Measurements from ENCODE around the gene OLFM1. TPM values are rescaled to one million over a fixed set of nuclear protein-coding genes. Genes with fewer than 3 reads are reported as not detected.

The OLFM1 gene
- polyA plus RNA-seq, 4 donors = 1.4 to 36.5 (median 3.2) TPM; not detected in 1

GRCh38 chr9:135087899-135088347, 455 bp downstream of the OLFM1 start:
- FAIRE-seq = no peak
- Histone ChIP-seq H3K4me3 (ENCODE audit: low read depth in 1 of 3, low read length in 3 of 3) (peak overlapping the region in 1 of 3 donors; percentile 24), H3K27me3 (ENCODE audit: control insufficient read depth in 3 of 3, insufficient read depth in 3 of 3, low read length in 3 of 3) (peaks cover 9 to 39% (median 29%) of the 10 kb centered on the region in 3 donors), H3K9me3 (ENCODE audit: control insufficient read depth in 2 of 2, insufficient read depth in 1 of 2, low read depth in 1 of 2, low read length in 1 of 2) (no peaks in the 10 kb centered on the region), H3K36me3 (ENCODE audit: control insufficient read depth in 3 of 3, insufficient read depth in 2 of 3, low read depth in 1 of 3, low read length in 3 of 3) (no peaks in the 10 kb centered on the region), H3K4me1 (ENCODE audit: control insufficient read depth in 3 of 3, insufficient read depth in 2 of 3, low read depth in 1 of 3, low read length in 2 of 3) (no peaks in the 10 kb centered on the region), H3K27ac (ENCODE audit: low read depth in 1 of 3, low read length in 2 of 3) (no peak overlapping the region)
- 2 to 10% (median 6%) methylated on average over 32 to 57 of the region's 57 CpGs for WGBS, 3 donors
- no peak for DNase-seq

DNA sequence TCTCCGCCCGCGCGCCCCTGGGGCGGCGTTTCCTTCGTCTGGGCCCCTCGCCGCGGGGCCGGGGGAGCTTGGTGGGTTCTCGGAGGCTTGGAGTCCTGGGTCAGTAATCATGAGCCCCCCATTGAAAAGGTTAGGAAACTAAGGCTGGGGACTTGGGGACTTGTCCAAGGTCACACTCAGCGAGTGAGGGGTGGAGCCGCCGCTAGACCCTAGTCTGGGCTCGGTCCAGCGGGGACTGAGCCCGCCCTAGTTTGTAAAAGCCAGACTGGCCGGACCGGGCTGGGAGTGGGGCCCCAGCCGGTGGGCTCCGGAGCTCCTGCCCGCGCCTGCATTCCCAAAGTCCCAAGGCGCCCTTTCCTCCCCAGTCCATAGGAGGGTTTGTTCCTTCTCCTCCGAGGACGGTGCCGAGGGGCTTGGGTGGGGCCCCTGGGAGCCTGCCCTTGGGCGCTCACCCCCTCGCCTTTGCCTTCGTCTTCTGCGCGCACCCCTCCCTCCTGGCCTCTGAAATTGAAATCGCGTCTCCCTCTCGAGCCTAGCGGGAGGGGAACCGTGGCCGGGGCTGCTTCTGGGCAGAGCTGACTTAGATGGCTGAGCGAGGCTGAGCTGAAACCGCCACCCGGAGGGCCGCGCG, 995 bp downstream of the OLFM1 start:
- Histone ChIP-seq H3K4me1 (ENCODE audit: control insufficient read depth in 3 of 3, insufficient read depth in 2 of 3, low read depth in 1 of 3, low read length in 2 of 3) (no peaks in the 10 kb centered on the region), H3K9me3 (ENCODE audit: control insufficient read depth in 2 of 2, insufficient read depth in 1 of 2, low read depth in 1 of 2, low read length in 1 of 2) (no peaks in the 10 kb centered on the region), H3K27me3 (ENCODE audit: control insufficient read depth in 3 of 3, insufficient read depth in 3 of 3, low read length in 3 of 3) (peaks cover 9 to 39% (median 29%) of the 10 kb centered on the region in 3 donors), H3K4me3 (ENCODE audit: low read depth in 1 of 3, low read length in 3 of 3) (peak overlapping the region in 1 of 3 donors; percentile 22), H3K27ac (ENCODE audit: low read depth in 1 of 3, low read length in 2 of 3) (no peak overlapping the region), H3K36me3 (ENCODE audit: control insufficient read depth in 3 of 3, insufficient read depth in 2 of 3, low read depth in 1 of 3, low read length in 3 of 3) (no peaks in the 10 kb centered on the region)
- FAIRE-seq (no peak), DNase-seq (no peak)
- WGBS, 3 donors = 3 to 12% (median 9%) methylated on average over 37 to 45 of the region's 45 CpGs

- Histone ChIP-seq H3K4me1 (ENCODE audit: control insufficient read depth in 3 of 3, insufficient read depth in 2 of 3, low read depth in 1 of 3, low read length in 2 of 3) (no peaks in the 10 kb centered on the region), H3K27me3 (ENCODE audit: control insufficient read depth in 3 of 3, insufficient read depth in 3 of 3, low read length in 3 of 3) (peaks cover 9 to 39% (median 29%) of the 10 kb centered on the region in 3 donors), H3K36me3 (ENCODE audit: control insufficient read depth in 3 of 3, insufficient read depth in 2 of 3, low read depth in 1 of 3, low read length in 3 of 3) (no peaks in the 10 kb centered on the region), H3K27ac (ENCODE audit: low read depth in 1 of 3, low read length in 2 of 3) (no peak overlapping the region), H3K4me3 (ENCODE audit: low read depth in 1 of 3, low read length in 3 of 3) (peak overlapping the region in 1 of 3 donors; percentile 22), H3K9me3 (ENCODE audit: control insufficient read depth in 2 of 2, insufficient read depth in 1 of 2, low read depth in 1 of 2, low read length in 1 of 2) (no peaks in the 10 kb centered on the region)
- DNase-seq (no peak), FAIRE-seq (no peak)
- WGBS, 3 donors = 48 to 57% (median 55%) methylated on average over 32 to 35 of the region's 35 CpGs
These were observed 1.7 kb downstream of the OLFM1 start for GRCh38 chr9:135088979-135089847.

- Histone ChIP-seq H3K27ac (ENCODE audit: low read depth in 1 of 3, low read length in 2 of 3) (no peak overlapping the region), H3K4me1 (ENCODE audit: control insufficient read depth in 3 of 3, insufficient read depth in 2 of 3, low read depth in 1 of 3, low read length in 2 of 3) (no peaks in the 10 kb centered on the region), H3K27me3 (ENCODE audit: control insufficient read depth in 3 of 3, insufficient read depth in 3 of 3, low read length in 3 of 3) (peaks cover 9 to 39% (median 29%) of the 10 kb centered on the region in 3 donors), H3K9me3 (ENCODE audit: control insufficient read depth in 2 of 2, insufficient read depth in 1 of 2, low read depth in 1 of 2, low read length in 1 of 2) (no peaks in the 10 kb centered on the region), H3K36me3 (ENCODE audit: control insufficient read depth in 3 of 3, insufficient read depth in 2 of 3, low read depth in 1 of 3, low read length in 3 of 3) (no peaks in the 10 kb centered on the region), H3K4me3 (ENCODE audit: low read depth in 1 of 3, low read length in 3 of 3) (no peak overlapping the region)
- no peak for DNase-seq
- WGBS, 3 donors = 65 to 86% (median 81%) methylated on average over 7 of the region's 7 CpGs
- FAIRE-seq = no peak
These were observed 2.6 kb downstream of the OLFM1 start for GRCh38 chr9:135090081-135090480.

DNA sequence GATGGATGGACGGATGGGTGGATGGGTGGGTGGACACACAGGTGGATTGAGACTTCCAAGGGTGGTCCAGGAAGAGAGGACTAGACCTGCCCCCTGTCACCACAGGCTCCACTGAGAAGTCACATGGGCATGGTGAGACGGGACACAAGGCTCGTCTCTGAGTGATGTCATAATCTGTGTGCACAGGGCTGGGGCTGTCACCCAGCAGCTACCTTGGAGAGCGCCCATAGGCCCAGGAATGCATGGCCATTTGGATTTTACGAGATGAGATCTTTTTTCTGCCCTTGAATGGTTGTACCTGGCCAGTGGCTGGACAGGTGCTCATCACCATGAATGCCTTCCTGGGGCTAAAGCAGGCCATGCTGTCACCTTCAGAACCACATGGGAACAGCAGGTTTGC, 3.1 kb downstream of the OLFM1 start:
- FAIRE-seq = no peak
- peaks cover 9 to 39% (median 27%) of the 10 kb centered on the region in 3 donors for H3K27me3 ChIP-seq (ENCODE audit: control insufficient read depth in 3 of 3, insufficient read depth in 3 of 3, low read length in 3 of 3)
- H3K4me1 ChIP-seq (ENCODE audit: control insufficient read depth in 3 of 3, insufficient read depth in 2 of 3, low read depth in 1 of 3, low read length in 2 of 3) = no peaks in the 10 kb centered on the region
- H3K4me3 ChIP-seq (ENCODE audit: low read depth in 1 of 3, low read length in 3 of 3) = no peak overlapping the region
- H3K36me3 ChIP-seq (ENCODE audit: control insufficient read depth in 3 of 3, insufficient read depth in 2 of 3, low read depth in 1 of 3, low read length in 3 of 3) = no peaks in the 10 kb centered on the region
- DNase-seq = no peak
- 36 to 58% (median 39%) methylated on average over 5 of the region's 5 CpGs for WGBS, 3 donors
- H3K9me3 ChIP-seq (ENCODE audit: control insufficient read depth in 2 of 2, insufficient read depth in 1 of 2, low read depth in 1 of 2, low read length in 1 of 2) = no peaks in the 10 kb centered on the region
- no peak overlapping the region for H3K27ac ChIP-seq (ENCODE audit: low read depth in 1 of 3, low read length in 2 of 3)

DNA sequence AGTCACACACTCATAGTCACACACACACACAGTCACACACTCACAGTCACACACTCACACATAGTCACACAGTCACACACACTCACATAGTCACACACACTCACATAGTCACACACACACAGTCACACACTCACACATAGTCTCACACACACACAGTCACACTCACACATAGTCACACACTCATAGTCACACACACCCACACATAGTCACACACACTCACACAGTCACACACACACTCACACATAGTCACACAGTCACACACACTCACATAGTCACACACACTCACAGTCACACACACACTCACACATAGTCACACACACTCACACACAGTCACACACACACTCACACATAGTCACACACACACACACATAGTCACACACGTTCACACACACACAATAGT, 4.1 kb downstream of the OLFM1 start:
- no peaks in the 10 kb centered on the region for H3K9me3 ChIP-seq (ENCODE audit: control insufficient read depth in 2 of 2, insufficient read depth in 1 of 2, low read depth in 1 of 2, low read length in 1 of 2)
- peaks cover 9 to 31% (median 24%) of the 10 kb centered on the region in 3 donors for H3K27me3 ChIP-seq (ENCODE audit: control insufficient read depth in 3 of 3, insufficient read depth in 3 of 3, low read length in 3 of 3)
- no peaks in the 10 kb centered on the region for H3K4me1 ChIP-seq (ENCODE audit: control insufficient read depth in 3 of 3, insufficient read depth in 2 of 3, low read depth in 1 of 3, low read length in 2 of 3)
- FAIRE-seq = no peak
- H3K36me3 ChIP-seq (ENCODE audit: control insufficient read depth in 3 of 3, insufficient read depth in 2 of 3, low read depth in 1 of 3, low read length in 3 of 3) = no peaks in the 10 kb centered on the region
- H3K4me3 ChIP-seq (ENCODE audit: low read depth in 1 of 3, low read length in 3 of 3) = no peak overlapping the region
- WGBS, 3 donors = 45 to 72% (median 57%) methylated on average over 1 of the region's 1 CpG
- no peak overlapping the region for H3K27ac ChIP-seq (ENCODE audit: low read depth in 1 of 3, low read length in 2 of 3)
- DNase-seq = no peak

DNA sequence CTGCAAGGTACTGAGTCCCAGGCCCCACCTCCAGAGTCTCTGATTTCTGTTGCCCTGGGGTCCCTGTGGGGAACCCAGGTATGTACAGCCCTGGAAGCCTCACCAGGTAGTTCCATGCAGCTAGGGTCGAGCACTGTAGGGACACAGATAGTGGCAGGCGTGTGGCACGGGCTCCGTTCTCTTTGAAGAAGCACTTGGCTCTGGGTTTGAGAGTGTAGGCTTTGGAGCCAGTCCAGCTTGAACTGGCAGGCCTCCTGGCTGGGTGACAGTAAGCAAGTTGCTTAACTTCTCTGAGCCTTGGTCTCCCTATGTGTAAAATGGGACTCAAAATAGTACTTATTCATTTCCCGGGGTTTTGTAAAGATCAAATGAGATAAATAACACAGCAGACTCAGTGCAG, 5.6 kb downstream of the OLFM1 start:
- no peak for FAIRE-seq
- Histone ChIP-seq H3K27me3 (ENCODE audit: control insufficient read depth in 3 of 3, insufficient read depth in 3 of 3, low read length in 3 of 3) (peaks cover 9 to 23% (median 9%) of the 10 kb centered on the region in 3 donors), H3K4me1 (ENCODE audit: control insufficient read depth in 3 of 3, insufficient read depth in 2 of 3, low read depth in 1 of 3, low read length in 2 of 3) (no peaks in the 10 kb centered on the region), H3K4me3 (ENCODE audit: low read depth in 1 of 3, low read length in 3 of 3) (no peak overlapping the region), H3K9me3 (ENCODE audit: control insufficient read depth in 2 of 2, insufficient read depth in 1 of 2, low read depth in 1 of 2, low read length in 1 of 2) (no peaks in the 10 kb centered on the region), H3K36me3 (ENCODE audit: control insufficient read depth in 3 of 3, insufficient read depth in 2 of 3, low read depth in 1 of 3, low read length in 3 of 3) (no peaks in the 10 kb centered on the region), H3K27ac (ENCODE audit: low read depth in 1 of 3, low read length in 2 of 3) (no peak overlapping the region)
- DNase-seq = no peak
- 60 to 85% (median 69%) methylated on average over 5 of the region's 5 CpGs for WGBS, 3 donors

- Histone ChIP-seq H3K4me1 (ENCODE audit: control insufficient read depth in 3 of 3, insufficient read depth in 2 of 3, low read depth in 1 of 3, low read length in 2 of 3) (no peaks in the 10 kb centered on the region), H3K27ac (ENCODE audit: low read depth in 1 of 3, low read length in 2 of 3) (no peak overlapping the region), H3K27me3 (ENCODE audit: control insufficient read depth in 3 of 3, insufficient read depth in 3 of 3, low read length in 3 of 3) (peaks cover 0 to 13% (median 6%) of the 10 kb centered on the region in 3 donors), H3K36me3 (ENCODE audit: control insufficient read depth in 3 of 3, insufficient read depth in 2 of 3, low read depth in 1 of 3, low read length in 3 of 3) (no peaks in the 10 kb centered on the region), H3K9me3 (ENCODE audit: control insufficient read depth in 2 of 2, insufficient read depth in 1 of 2, low read depth in 1 of 2, low read length in 1 of 2) (no peaks in the 10 kb centered on the region), H3K4me3 (ENCODE audit: low read depth in 1 of 3, low read length in 3 of 3) (no peak overlapping the region)
- WGBS, 3 donors = 56 to 70% (median 65%) methylated on average over 13 of the region's 13 CpGs
- FAIRE-seq = no peak
- DNase-seq = no peak
These were observed 6.6 kb downstream of the OLFM1 start for GRCh38 chr9:135093911-135094584.
